HEK293 (cell line): ENCODE measurements around the gene NEK7.

Source experiments
- CTCF ChIP-seq: fragments of 450-650 bp; formaldehyde crosslinking; IDR thresholded peaks from 2 replicates; pipeline ENCODE4 v1.5.1; 2016; ENCODE audit warnings: missing biosample characterization, missing genetic modification characterization
- GFI1B ChIP-seq: fragments of 450-650 bp; formaldehyde crosslinking; IDR thresholded peaks from 2 replicates; pipeline ENCODE4 v1.5.1; 2016; ENCODE audit warnings: missing biosample characterization, missing genetic modification characterization
- REST ChIP-seq: fragments of 450-650 bp; formaldehyde crosslinking; IDR thresholded peaks from 2 replicates; pipeline ENCODE4 v1.5.1; 2016; ENCODE audit warnings: missing biosample characterization, missing genetic modification characterization
- ZNF138 ChIP-seq: fragments of 450-650 bp; formaldehyde crosslinking; IDR thresholded peaks from 2 replicates; pipeline ENCODE4 v1.5.1; 2016; ENCODE audit warnings: missing biosample characterization, missing genetic modification characterization, borderline replicate concordance
- ZNF488 ChIP-seq: fragments of 450-650 bp; formaldehyde crosslinking; IDR thresholded peaks from 2 replicates; pipeline ENCODE4 v1.5.1; 2016; ENCODE audit warnings: missing biosample characterization, missing genetic modification characterization

GRCh38 chr1:198238121-198238520 lies 81.3 kb downstream of the NEK7 start:
- no peak for TF ChIP-seq CTCF (tag by site-specific recombination)
- TF ChIP-seq ZNF488 (tag by site-specific recombination) = no peak
- TF ChIP-seq REST (tag by site-specific recombination) = no peak
- TF ChIP-seq GFI1B (tag by site-specific recombination) = no peak
- TF ChIP-seq ZNF138 = no peak
